Esophagus muscularis mucosa (tissue), 3 donors: ENCODE measurements around the gene GPBP1.

Source experiments
- POLR2A ChIP-seq: fragments of 450-650 bp; IDR thresholded peaks from one replicate; pipeline ENCODE4 v1.6.1; 2017; ENCODE audit warnings: antibody characterized with exemption, moderate library complexity, mild to moderate bottlenecking, low read depth
- TF ChIP-seq, protein P1 (sequence below), 3 experiments: fragments of 200-600 bp in 2 of 3; fragments of 450-650 bp in 1 of 3; sonication (generic) in 2 of 3; IDR thresholded peaks; one replicate each; pipeline ENCODE4 v1.5.1; 2017 to 2019; ENCODE audit warnings: antibody characterized with exemption in 3 of 3, mild to moderate bottlenecking in 2 of 3, moderate library complexity in 1 of 3

DNA sequence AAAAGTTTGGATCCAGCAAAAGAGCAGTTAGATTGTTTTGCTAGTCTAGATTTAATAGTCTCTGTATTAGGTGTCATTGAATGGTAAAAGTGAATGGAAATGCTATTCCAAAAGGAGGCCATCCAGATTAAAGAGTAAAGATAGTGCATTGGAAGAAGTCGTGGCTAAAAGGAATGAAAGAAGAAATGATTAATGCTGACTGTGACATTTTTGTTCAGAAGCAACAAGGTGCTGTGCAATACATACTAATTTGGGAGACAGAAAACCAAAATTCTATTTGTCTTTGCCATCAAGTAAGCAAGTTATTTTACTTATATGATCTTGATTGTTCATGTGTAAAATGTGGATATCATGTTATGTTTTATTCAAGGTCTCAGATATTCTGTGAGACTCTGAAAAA is 85.1 kb downstream of the GPBP1 start:
- TF ChIP-seq POLR2A, result no peak
- TF ChIP-seq, protein P1, sequence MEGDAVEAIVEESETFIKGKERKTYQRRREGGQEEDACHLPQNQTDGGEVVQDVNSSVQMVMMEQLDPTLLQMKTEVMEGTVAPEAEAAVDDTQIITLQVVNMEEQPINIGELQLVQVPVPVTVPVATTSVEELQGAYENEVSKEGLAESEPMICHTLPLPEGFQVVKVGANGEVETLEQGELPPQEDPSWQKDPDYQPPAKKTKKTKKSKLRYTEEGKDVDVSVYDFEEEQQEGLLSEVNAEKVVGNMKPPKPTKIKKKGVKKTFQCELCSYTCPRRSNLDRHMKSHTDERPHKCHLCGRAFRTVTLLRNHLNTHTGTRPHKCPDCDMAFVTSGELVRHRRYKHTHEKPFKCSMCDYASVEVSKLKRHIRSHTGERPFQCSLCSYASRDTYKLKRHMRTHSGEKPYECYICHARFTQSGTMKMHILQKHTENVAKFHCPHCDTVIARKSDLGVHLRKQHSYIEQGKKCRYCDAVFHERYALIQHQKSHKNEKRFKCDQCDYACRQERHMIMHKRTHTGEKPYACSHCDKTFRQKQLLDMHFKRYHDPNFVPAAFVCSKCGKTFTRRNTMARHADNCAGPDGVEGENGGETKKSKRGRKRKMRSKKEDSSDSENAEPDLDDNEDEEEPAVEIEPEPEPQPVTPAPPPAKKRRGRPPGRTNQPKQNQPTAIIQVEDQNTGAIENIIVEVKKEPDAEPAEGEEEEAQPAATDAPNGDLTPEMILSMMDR (IDR thresholded peaks at IDR 0.05), result no peak
